Transverse colon (tissue), 4 donors: Measurements from ENCODE around the gene HHATL. TPM values are rescaled to one million over a fixed set of nuclear protein-coding genes. Genes with fewer than 3 reads are reported as not detected.

Source experiments
- DNase-seq: peaks from one replicate; pipeline ENCODE4 v3.0.0-alpha.2; 2019
- H3K27ac ChIP-seq, 4 donors: fragments of 200-600 bp; sonication (generic); 2 replicates each; pipeline ENCODE4 v1.5.1; 2016 to 2018; ENCODE audit warnings: inconsistent platforms in 4 of 4
- H3K27me3 ChIP-seq: fragments of 200-600 bp; sonication (generic); 2 replicates; pipeline ENCODE4 v1.5.1; 2017; ENCODE audit warnings: inconsistent platforms
- H3K36me3 ChIP-seq, 4 donors: fragments of 200-600 bp; sonication (generic); 2 replicates each; pipeline ENCODE4 v1.5.1; 2017 to 2019; ENCODE audit warnings: inconsistent platforms in 4 of 4
- H3K4me1 ChIP-seq, 4 donors: fragments of 200-600 bp; sonication (generic); 2 replicates each; pipeline ENCODE4 v1.5.1; 2017 to 2020; ENCODE audit warnings: inconsistent platforms in 4 of 4
- H3K4me3 ChIP-seq, 4 donors: fragments of 200-600 bp; sonication (generic); 1 replicate in 1 of 4; 2 replicates in 3 of 4; pipeline versions ENCODE4 v1.5.1 to v1.6.1; 2017 to 2019; ENCODE audit warnings: inconsistent platforms in 4 of 4
- H3K9me3 ChIP-seq, 2 donors: fragments of 200-600 bp; sonication (generic); 2 replicates each; pipeline ENCODE4 v1.5.1; 2017 to 2019; ENCODE audit warnings: inconsistent platforms in 2 of 2
- CTCF ChIP-seq, 5 experiments: fragments of 200-600 bp in 3 of 5; fragments of 450-650 bp in 2 of 5; sonication (generic) in 3 of 5; IDR thresholded peaks; 1 replicate in 2 of 5; 2 replicates in 3 of 5; pipeline ENCODE4 v1.5.1; 2016 to 2017; ENCODE audit warnings: antibody characterized with exemption in 5 of 5, inconsistent platforms in 3 of 5, mild to moderate bottlenecking in 2 of 5, moderate library complexity in 1 of 5
- EP300 ChIP-seq: sonication (generic); formaldehyde crosslinking; IDR thresholded peaks from one replicate; pipeline ENCODE4 v1.6.1; 2017; ENCODE audit warnings: antibody characterized with exemption, low read depth
- POLR2A ChIP-seq: fragments of 450-650 bp; IDR thresholded peaks from one replicate; pipeline ENCODE4 v1.6.1; 2016; ENCODE audit warnings: antibody characterized with exemption, mild to moderate bottlenecking, moderate library complexity
- POLR2AphosphoS5 ChIP-seq, 3 donors: sonication (generic); formaldehyde crosslinking; IDR thresholded peaks; one replicate each; pipeline ENCODE4 v1.6.1; 2016; ENCODE audit warnings: antibody characterized with exemption in 3 of 3
- WGBS, 2 donors: methylation state at CpG; one replicate each; pipeline ENCODE4 v1.1.5; 2018; ENCODE audit warnings: low coverage in 1 of 2; 5-methylcytosine and 5-hydroxymethylcytosine counted together
- in situ Hi-C, 4 donors: fragments of 200-750 bp; cut with MboI; loops; one replicate each; pipeline versions ENCODE4 v1.15.0 to v1.15.1; 2017; ENCODE audit warnings: low sequenced_read_pairs in 3 of 4, low pct_ligation_motif_present in 1 of 4, low pct_unique_long_range_greater_than_20kb in 1 of 4
- intact Hi-C: fragments of 100-400 bp; cut with DNase I; formaldehyde crosslinking; loops from one replicate; pipeline ENCODE4 v1.15.1; 2023; ENCODE audit warnings: low total_unique reads
- total RNA-seq, 4 donors: library from RNA; depleted of rRNA; stranded (reverse); fragments of >200 nt; gene quantifications; one replicate each; pipeline ENCODE4 v1.1.0, GENCODE V29; 2016

HHATL gene
- total RNA-seq, 4 donors from 2014 or later: 0.27 TPM; not detected in 3

GRCh38 chr3:42736081-42736480, 33.5 kb upstream of the HHATL start:
- WGBS, 2 donors: 80% methylated on average over 1 of the region's 1 CpG; no CpG with 5 or more reads in 1 of the 2 donors
- H3K27ac ChIP-seq: no peak overlapping the region
- intact Hi-C loops (no loop called here), in situ Hi-C loops (no loop called here)
- no peak overlapping the region for H3K4me3 ChIP-seq
- no peaks in the 10 kb centered on the region for H3K27me3 ChIP-seq
- H3K9me3 ChIP-seq: no peaks in the 10 kb centered on the region
- no peak for TF ChIP-seq POLR2AphosphoS5 (IDR thresholded peaks at IDR 0.05)
- no peak for TF ChIP-seq POLR2A
- TF ChIP-seq EP300: no peak
- no peak for TF ChIP-seq CTCF (IDR thresholded peaks at IDR 0.05)
- no peaks in the 10 kb centered on the region for H3K4me1 ChIP-seq
- H3K36me3 ChIP-seq: no peaks in the 10 kb centered on the region
- no peak for DNase-seq

GRCh38 chr3:42735615-42736014, 33.0 kb upstream of the HHATL start:
- Histone ChIP-seq H3K9me3 (no peaks in the 10 kb centered on the region), H3K36me3 (no peaks in the 10 kb centered on the region), H3K4me1 (no peaks in the 10 kb centered on the region), H3K27ac (no peak overlapping the region), H3K27me3 (no peaks in the 10 kb centered on the region), H3K4me3 (no peak overlapping the region)
- intact Hi-C loops: no loop called here
- DNase-seq: no peak
- in situ Hi-C loops: no loop called here
- 90 to 93% methylated on average over 3 to 12 of the region's 12 CpGs for WGBS, 2 donors
- TF ChIP-seq POLR2A (no peak), EP300 (no peak), POLR2AphosphoS5 (IDR thresholded peaks at IDR 0.05) (no peak), CTCF (IDR thresholded peaks at IDR 0.05) (no peak)

- DNase-seq: no peak
- in situ Hi-C loops: no loop called here
- intact Hi-C loops: no loop called here
These were observed 32.4 kb upstream of the HHATL start for GRCh38 chr3:42735019-42735418.

GRCh38 chr3:42734263-42734860, 31.8 kb upstream of the HHATL start:
- in situ Hi-C loops: no loop called here
- no peaks in the 10 kb centered on the region for H3K4me1 ChIP-seq

More at GRCh38 chr3:42735019-42735418, 32.4 kb upstream of the HHATL start:
- TF ChIP-seq CTCF (IDR thresholded peaks at IDR 0.05): no peak
- no peak for TF ChIP-seq POLR2A
- no peak for TF ChIP-seq POLR2AphosphoS5 (IDR thresholded peaks at IDR 0.05)
- TF ChIP-seq EP300: no peak
- no peaks in the 10 kb centered on the region for H3K27me3 ChIP-seq
- H3K4me3 ChIP-seq: no peak overlapping the region
- H3K27ac ChIP-seq: no peak overlapping the region
- H3K9me3 ChIP-seq: no peaks in the 10 kb centered on the region
- H3K4me1 ChIP-seq: no peaks in the 10 kb centered on the region
- 84% methylated on average over 8 of the region's 8 CpGs; no CpG with 5 or more reads in 1 of the 2 donors for WGBS, 2 donors
- no peaks in the 10 kb centered on the region for H3K36me3 ChIP-seq

More at GRCh38 chr3:42734263-42734860, 31.8 kb upstream of the HHATL start:
- no peak for DNase-seq
- WGBS, 2 donors: 81% methylated on average over 6 of the region's 6 CpGs; no CpG with 5 or more reads in 1 of the 2 donors
- Histone ChIP-seq H3K36me3 (no peaks in the 10 kb centered on the region), H3K9me3 (no peaks in the 10 kb centered on the region), H3K4me3 (no peak overlapping the region), H3K27ac (no peak overlapping the region), H3K27me3 (no peaks in the 10 kb centered on the region)
- TF ChIP-seq POLR2AphosphoS5 (IDR thresholded peaks at IDR 0.05) (no peak), POLR2A (no peak), EP300 (no peak), CTCF (IDR thresholded peaks at IDR 0.05) (no peak)
- intact Hi-C loops: no loop called here
